ENCODE measurements around the gene ENTPD7.

The ENTPD7 gene

GRCh38 chr10:99648717-99649116 lies 10.6 kb upstream of the ENTPD7 start:
- DNase-seq (ENCODE audit: low read depth): no peak

DNA sequence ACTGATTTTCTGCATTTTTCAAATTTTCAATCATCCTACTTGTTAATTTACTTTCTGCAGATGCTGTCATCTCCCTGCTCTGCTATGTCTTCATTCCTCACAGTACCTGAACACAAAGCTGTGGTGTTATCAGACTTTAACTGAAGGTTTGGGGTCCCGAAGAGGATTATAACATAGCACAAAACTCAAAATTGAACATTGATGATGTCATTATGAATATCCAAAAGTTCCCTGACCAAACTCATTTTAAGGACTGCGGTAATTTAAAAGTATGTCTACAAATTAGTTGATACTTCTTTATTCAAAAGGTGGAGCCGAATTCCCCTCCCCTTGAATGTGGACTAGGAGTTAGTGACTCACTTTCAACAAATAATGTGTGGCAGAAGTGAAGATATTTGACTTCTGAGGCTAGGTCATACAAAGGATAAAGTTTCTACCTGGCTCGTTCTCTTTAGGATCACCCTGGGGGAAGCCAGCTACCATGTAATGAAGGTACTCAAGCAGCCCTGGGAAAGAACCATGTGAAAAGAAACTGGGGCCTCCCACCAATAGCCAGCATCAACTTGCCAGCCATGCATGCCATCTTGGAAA lies 6.4 kb upstream of the ENTPD7 start:
- no peak for DNase-seq (ENCODE audit: low read depth)

- DNase-seq (ENCODE audit: low read depth): no peak
Measured at GRCh38 chr10:99654390-99655175, 4.7 kb upstream of the ENTPD7 start.

DNA sequence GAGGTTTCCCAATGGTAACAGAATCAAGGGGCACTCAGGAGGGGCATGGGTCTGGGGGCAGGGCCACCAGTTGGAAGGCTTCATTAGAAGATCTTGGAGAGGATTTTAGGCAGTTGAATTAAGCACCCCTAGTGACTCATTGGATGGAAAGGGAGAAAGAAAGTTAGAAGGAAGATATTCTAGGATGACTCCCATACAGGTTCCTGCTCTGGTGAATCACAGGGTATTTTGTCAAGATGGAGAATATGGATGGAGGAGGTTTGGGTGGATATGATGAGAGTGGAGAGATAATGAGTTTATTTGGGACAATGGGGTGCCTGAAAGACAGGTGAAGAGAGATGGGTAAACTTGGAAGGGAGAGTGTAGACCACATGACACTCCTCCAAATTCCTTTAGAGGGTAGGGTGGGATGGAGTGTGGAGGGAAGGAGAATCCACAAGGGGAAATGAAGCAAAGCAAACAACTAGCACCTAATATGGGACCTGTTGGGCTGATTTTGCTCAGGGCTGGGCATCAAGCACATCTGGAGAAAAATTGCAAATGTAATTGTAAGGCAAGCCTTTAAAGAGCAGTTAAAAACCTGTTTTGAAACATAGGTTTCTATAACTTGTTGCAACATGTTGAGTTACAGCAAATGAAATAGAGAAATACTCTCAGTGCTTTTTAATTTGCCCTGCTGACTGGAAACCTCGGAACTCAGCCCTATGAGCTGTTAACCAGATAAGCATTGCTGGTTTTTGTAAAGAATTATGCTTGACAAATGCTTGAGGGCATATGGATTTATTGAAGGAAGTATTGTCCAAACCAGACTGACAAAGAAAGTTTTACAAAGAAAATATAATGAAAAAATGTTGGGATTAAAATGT lies 2.9 kb upstream of the ENTPD7 start:
- DNase-seq (ENCODE audit: low read depth): no peak

- no peak for DNase-seq (ENCODE audit: low read depth)
Measured at GRCh38 chr10:99658622-99659030, 683 bp upstream of the ENTPD7 start.

DNA sequence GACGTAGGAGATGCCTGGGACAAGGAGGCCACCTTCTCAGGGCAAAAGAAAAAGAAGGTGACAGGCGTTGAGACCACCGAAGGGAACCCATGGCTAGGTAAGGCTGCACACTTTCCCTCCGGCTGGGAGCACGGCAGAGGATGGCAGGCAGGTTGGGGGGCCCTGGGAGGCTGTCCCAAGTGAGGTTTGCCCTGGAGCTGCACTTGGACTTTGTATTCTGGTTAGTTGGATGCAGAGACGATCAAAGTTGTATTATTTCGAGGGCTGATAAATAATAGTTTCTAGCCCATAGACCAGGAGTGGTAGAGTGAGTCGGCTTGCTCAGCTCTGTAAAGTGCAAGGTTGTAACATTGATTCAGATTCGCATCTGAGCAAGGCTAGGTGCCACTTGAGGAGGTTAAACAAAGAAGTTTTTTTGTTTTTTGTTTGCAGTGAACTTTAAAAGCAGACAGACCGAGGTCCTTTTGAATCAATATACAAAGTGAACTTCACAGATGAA lies 608 bp downstream of the ENTPD7 start:
- no peak for DNase-seq (ENCODE audit: low read depth)

- DNase-seq (ENCODE audit: low read depth): no peak
Measured at GRCh38 chr10:99660662-99661376, 1.5 kb downstream of the ENTPD7 start.

DNA sequence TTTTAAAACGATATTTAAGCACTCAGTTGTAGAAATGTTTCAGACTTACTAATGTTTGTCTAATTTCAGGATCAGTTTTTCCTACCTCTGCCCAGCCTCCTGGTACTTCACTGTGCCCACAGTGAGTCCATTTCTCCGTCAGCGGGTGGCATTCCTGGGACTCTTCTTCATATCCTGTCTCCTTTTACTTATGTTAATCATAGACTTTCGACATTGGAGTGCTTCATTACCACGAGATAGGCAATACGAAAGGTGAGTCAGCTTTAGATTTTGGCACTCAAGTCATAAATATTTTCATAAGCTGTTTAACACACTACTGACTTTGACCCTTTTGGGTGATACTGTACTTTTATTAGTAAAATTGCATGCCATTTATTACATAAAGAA lies 2.1 kb downstream of the ENTPD7 start:
- DNase-seq (ENCODE audit: low read depth): peak; percentile 41

DNA sequence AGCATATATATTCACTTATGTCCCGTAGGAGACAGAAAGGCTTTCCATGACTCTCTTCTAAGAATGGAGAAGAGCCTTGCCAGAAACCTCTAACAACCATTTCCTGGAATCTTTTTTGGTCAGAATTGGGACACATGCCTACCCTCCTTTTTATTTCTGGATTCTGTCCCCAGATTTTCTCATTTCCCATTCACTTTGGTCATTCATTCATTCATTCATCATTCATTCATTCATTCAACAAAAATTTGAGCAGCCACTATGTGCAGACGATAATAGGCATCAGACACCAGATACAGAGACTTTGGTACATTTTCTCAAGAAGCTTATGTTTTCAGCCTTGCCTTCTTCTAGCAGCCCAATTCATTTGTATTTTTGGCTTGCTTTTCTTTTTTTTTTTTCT lies 6.0 kb downstream of the ENTPD7 start:
- DNase-seq (ENCODE audit: low read depth): no peak

DNA sequence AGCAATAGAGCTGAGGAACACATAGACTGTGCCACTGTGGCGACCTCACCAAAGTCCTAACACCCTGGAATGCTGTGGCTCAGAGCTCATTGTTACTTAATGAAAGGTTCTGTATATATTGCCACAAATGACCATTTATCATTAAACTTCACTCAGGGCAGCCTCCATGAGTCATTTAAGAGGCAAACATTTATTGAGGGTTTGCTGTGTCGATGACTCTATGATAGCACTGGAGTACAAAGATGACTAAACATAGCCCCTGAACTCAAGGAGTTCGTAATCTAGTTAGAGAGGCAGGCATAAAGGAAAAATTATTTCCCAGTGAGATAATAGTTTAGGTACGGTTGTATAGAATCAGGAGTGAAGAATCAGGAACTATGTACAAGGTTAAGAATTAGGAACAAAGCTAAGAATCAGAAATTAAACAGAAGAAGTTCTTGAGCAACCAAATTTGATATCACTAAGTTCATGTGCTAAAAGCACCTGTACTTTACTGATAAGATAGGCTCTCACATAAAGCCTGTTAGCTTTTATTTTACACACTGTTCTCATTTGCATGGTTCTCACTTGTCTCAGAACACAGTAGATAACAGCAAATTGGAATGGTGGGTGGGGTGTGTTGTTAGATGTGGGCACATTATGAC lies 7.9 kb downstream of the ENTPD7 start:
- DNase-seq (ENCODE audit: low read depth): no peak

DNA sequence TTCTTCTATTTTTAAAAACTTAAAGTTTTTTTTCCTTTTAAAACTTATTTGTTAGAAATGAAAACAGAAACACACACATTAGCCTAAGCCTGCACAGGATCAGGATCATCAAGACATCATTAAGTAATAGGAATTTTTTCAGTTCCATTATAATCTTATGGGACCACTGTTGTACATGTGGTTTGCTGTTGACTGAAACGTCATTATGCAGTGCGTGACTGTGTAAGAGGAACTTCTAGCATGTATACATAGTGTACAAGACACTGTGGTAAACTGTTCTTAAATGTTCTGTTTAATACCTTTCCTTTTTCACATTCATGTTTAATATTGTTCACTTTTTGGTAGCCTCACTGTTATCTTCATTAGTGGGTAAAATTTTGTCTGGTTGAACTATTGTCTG lies 12.1 kb downstream of the ENTPD7 start:
- no peak for DNase-seq (ENCODE audit: low read depth)

DNA sequence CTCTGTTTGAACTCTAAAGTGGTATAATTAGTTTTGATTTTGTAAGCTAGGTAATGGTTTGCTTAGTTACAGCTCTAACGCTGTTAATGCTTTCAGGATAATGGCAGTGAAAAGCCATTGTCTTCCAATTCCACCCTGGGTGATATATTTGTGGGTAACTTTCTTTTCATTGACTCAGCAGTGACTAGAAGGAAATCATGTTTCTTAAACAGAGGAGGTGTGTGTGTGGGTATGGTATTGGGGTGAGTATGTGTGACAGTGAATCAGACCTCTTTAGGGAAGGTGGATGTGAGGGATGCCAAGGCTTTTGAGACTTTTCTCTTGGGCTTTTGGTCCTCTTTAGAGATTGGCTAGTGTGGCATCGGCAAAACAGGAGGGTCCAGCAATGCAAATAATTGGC lies 13.6 kb downstream of the ENTPD7 start:
- no peak for DNase-seq (ENCODE audit: low read depth)

DNA sequence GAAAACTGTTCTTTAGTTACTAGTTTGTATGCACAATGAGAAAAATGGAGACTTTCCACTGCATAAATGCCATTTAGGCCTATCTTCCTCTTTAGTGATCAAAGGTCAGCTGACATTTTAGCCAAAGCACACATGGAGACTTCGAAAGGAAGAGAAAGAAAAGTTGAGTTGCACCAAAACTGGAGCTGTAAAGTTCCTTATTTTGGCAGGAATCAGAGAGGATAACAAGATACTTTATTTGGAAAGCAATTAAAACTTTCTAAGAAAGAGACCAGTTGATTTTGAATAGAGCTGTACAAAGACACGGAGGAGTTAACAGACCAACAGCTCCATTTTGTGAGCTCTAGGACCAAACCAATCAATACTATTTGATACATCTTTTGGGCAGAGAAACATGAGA lies 14.2 kb downstream of the ENTPD7 start:
- no peak for DNase-seq (ENCODE audit: low read depth)

DNA sequence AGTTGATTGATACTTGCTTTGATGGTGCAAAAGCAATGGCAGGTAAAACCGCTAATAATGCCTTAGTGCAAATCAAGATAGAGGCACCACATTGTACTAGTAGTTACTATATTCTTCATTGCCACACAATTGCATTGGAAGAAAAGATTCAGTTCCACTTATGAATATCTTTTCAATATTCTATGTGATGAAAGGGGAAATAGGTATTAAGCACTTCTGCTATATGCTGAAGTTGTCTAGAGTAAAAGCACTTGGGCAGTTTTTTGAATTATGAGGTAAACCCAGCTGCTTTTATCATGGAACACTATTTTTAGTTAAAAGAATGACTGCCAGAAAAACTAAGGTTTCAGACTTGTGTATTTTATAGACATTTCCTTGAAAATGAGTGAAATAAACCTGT lies 15.5 kb downstream of the ENTPD7 start:
- no peak for DNase-seq (ENCODE audit: low read depth)

DNA sequence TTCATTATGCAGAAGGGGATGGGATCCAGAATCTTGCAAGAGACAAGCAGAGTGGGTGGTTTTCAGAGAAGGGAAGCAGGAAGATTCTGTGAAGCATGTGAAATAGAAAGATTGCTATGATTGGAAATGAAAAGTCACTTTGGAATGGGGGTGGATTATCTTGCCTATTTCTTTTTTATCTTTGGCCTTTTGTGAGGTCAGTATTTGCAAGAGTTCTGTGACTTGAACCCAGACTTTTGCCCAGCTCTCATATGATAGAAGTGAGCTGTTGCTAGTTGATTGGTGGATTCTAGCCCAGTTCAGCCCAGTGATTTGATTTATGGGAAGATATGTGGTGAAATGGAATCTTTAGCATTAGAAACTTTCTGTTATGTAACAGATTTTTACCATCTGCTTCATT lies 17.1 kb downstream of the ENTPD7 start:
- no peak for DNase-seq (ENCODE audit: low read depth)

DNA sequence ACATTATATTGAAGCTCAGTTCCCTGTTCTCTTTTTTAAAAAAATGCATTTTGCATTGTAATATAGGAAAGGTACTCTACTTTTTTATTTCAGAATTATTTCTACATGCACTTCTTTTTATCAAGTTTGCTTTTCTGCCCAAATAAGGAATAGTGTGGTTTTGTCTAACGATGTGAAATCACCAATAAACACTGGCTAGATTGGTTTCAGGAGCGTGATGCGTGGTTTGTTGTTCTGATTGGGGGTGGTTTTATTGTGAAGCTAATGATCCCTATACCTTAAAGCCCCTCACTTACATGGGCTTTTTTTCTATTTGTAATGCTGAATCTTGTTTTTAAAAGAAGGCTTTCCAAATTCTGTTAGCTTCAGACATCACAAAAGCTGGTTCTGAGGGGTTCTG lies 17.6 kb downstream of the ENTPD7 start:
- no peak for DNase-seq (ENCODE audit: low read depth)

DNA sequence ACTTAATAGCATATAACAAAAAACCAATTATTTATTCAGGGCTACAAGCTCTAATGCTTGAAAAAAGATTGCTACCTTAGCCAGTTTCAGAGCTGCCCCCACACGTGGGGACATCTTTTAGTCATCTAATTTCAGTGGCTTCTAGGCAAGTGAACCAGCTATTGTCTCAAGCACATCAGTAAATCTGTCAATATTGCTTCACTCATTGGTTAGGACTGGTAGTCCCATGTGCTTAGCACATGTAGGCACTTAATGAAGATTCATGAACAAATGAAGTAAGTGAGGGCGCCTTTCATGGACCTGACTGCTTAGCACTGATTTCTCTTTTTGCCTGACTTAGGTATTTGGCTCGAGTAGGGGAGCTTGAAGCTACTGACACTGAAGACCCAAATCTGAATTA lies 19.6 kb downstream of the ENTPD7 start:
- no peak for DNase-seq (ENCODE audit: low read depth)

- DNase-seq (ENCODE audit: low read depth): peak; percentile 64
Measured at GRCh38 chr10:99681553-99681952, 22.2 kb downstream of the ENTPD7 start.

DNA sequence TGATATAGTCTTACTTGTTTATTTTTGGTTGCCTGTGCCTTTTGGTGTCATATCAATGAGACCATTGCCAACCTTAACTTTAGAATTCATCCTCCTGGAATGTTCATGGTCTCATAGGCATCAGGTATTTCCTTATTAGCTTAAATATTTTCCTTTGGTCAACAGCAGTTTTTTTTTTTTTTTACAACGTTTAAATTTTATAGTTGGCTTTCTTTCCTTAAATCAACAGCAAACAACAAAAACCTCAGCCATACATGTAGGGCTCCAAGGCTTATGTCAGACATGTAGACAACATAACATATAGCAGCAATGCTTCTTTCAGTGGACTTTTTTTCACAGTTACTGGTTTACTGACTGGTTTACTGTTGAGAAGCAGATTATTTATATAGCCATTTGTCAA lies 22.7 kb downstream of the ENTPD7 start:
- no peak for DNase-seq (ENCODE audit: low read depth)

DNA sequence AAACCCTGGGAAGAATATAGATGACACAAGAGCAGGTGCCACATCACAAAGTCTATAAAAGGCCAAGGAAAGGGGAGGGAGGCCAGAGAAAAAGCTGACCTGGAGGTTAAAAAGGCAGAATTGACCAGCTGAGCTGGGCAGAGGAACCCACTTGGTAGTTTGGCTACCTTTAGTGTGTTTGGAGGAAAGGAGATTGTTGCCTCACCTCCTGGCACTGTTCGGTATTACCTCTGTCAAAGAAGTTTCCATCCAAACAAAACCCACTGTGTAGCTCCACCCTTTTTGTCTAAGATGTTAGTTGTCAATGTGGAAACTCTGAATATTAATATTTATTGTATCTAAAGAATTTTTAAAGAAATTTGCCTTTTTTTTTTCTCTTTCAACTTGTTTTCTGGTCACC lies 23.4 kb downstream of the ENTPD7 start:
- no peak for DNase-seq (ENCODE audit: low read depth)

DNA sequence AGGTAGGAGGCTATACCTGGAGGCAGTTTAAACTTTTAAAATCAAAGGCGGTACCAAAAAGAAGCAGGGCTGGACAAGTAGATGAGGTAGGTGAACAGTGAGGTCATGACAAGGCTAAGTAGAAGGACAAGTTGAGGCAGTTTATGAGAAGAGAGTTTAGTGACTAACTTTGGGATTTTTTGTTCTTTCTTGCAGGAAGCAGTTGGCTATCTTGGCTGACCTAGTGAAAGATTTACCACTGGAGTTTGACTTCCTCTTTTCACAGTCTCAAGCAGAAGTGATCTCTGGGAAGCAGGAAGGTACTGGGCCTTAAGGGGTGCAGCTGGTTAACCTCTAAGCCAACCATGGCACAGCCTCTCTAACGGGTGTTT lies 26.3 kb downstream of the ENTPD7 start:
- no peak for DNase-seq (ENCODE audit: low read depth)

DNA sequence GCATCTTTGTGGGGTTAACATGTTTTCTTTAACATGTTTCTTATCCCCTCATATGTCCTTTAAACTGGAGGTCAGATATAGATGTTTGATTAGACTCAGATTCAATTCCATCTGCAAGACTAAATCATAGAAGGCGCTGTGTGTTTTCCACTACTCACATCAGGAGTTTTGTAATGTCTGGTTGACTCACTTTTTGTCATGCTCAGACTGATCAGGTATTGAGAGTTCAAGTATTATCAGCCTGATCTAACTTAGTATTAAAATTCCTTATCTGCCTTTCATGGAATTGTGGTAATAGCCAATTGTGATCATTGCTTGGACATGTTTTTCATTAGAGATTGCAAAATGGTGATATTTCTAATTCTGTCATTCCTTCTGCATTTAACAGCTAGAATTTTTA lies 30.2 kb downstream of the ENTPD7 start:
- DNase-seq (ENCODE audit: low read depth): no peak

Data from fibroblast of the conjunctiva (primary cell).